Measurements from ENCODE around the gene RGP1. TPM values are rescaled to one million over a fixed set of nuclear protein-coding genes. Genes with fewer than 3 reads are reported as not detected.

The RGP1 gene
- total RNA-seq, 2 donors from 2014 or later, result 24.6 to 30.1 TPM

DNA sequence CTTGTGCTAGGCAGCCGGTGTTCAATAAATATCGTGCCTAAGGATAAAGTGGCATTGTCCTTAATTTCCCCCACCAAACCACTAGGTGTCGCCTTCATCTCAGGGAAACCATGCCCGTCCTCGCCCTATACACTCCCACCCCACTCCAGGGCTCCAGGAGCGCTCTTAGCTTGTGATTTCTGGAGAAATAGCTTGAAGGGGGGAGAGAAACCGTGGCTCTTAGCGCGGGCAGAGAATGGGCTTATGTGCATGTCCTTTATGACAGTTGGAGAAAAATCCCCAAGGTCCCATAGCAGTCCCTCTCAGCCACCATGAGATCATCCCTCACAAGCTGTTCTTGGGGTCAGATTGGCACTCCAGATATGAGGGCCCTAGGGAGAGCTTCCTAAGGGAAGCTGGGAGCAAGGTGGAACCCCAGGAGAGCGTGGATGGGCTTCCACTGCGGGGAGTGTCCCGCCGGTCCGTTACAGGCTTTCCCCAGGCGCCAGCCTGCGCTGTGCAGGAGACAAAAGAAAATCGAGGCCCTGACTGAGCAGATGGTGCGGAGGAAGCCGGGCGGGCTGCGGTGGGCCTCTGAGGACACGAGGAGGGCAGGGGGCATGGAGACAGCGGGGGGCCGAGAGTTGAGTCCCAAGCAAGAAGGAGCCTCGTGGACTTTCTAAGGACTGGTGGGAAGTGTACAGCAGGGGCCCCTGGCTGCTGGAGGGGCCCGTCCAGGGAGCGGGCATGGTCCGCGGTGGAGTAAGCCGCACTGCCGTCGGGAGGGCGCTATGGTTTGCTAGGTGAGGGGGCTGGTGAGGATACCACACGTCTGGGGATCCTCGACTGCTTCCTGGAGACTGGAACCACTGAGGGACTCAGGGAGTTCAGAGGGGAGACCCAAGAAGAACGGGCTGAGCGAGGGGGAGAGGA, 41.6 kb downstream of the RGP1 start:
- DNase-seq, result peak; percentile 86
- peaks cover 12% of the 10 kb centered on the region for H3K4me1 Mint-ChIP-seq
- H3K27ac Mint-ChIP-seq, result peak overlapping the region; percentile 61
- H3K9me3 Mint-ChIP-seq, result no peaks in the 10 kb centered on the region
- no peaks in the 10 kb centered on the region for H3K27me3 ChIP-seq (ENCODE audit: control insufficient read depth, insufficient read depth, low read length, poor library complexity, severe bottlenecking)
- WGBS, 2 experiments (ENCODE audit: insufficient coverage in 1 of 2, insufficient read length in 1 of 2), result 47 to 59% methylated on average over 22 to 37 of the region's 37 CpGs
- H3K27me3 Mint-ChIP-seq (ENCODE audit: insufficient read depth), result peaks cover 5% of the 10 kb centered on the region
- no peak overlapping the region for H3K9ac ChIP-seq (ENCODE audit: extremely low read depth, low read length, poor library complexity, severe bottlenecking)
- peak overlapping the region; percentile 65 for H3K4me3 Mint-ChIP-seq
- H3K36me3 Mint-ChIP-seq (ENCODE audit: low read depth), result peaks cover 19% of the 10 kb centered on the region
- no peaks in the 10 kb centered on the region for H3K36me3 ChIP-seq (ENCODE audit: control insufficient read depth, insufficient read depth, low read length)
- no peaks in the 10 kb centered on the region for H3K9me3 ChIP-seq (ENCODE audit: control insufficient read depth, low read length)
- H3K27ac ChIP-seq (ENCODE audit: low read depth, low read length), result peak overlapping the region; percentile 59
- no peak overlapping the region for H3K4me3 ChIP-seq (ENCODE audit: low read length)
- H3K4me1 ChIP-seq (ENCODE audit: control insufficient read depth, insufficient read depth, low read length), result peaks cover 7% of the 10 kb centered on the region
- TF ChIP-seq, protein P1, sequence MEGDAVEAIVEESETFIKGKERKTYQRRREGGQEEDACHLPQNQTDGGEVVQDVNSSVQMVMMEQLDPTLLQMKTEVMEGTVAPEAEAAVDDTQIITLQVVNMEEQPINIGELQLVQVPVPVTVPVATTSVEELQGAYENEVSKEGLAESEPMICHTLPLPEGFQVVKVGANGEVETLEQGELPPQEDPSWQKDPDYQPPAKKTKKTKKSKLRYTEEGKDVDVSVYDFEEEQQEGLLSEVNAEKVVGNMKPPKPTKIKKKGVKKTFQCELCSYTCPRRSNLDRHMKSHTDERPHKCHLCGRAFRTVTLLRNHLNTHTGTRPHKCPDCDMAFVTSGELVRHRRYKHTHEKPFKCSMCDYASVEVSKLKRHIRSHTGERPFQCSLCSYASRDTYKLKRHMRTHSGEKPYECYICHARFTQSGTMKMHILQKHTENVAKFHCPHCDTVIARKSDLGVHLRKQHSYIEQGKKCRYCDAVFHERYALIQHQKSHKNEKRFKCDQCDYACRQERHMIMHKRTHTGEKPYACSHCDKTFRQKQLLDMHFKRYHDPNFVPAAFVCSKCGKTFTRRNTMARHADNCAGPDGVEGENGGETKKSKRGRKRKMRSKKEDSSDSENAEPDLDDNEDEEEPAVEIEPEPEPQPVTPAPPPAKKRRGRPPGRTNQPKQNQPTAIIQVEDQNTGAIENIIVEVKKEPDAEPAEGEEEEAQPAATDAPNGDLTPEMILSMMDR (conservative IDR thresholded peaks at IDR 0.05), result peak; percentile 87

DNA sequence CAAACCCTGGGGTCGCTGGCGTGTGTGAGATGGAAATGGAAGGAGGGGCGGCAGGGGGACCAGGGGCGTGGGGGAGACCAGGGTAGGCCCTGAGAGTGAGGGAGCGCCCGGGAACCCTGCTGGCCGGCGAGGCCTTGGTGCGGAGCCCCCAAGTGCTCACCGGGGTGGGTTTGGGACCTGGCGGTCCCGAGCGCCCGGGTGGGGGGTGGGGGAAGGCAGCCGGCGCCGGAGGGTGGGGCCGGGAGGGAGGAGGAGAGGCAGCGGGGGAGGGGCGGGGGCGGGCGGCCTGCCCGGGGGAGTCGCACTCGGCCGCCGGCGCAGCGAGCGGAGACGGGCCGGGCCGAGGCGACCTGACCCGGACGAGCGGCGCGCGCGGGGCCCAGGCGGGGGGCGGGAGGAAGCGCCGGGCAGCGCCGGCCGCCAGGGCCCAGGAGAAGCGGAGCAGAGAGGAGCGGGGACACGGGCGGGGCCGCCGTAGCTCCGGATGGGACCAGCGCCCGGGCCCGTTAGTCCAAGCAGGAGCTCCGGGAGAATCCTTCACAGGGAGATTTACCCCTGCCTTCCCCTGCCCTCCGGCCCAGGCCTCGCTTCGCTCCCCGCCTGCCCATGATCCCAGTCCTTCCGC, 42.3 kb downstream of the RGP1 start, which contains the start of gene NPR2:
Gene NPR2 (plus strand): TSS at position 295 of the 625 bp plus-strand sequence. CDS start 818 bp downstream, outside the sequence.
- no peak within 1 kb of the TSS for H3K9ac ChIP-seq (ENCODE audit: extremely low read depth, low read length, poor library complexity, severe bottlenecking)
- no peak within 1 kb of the TSS for H3K4me3 ChIP-seq (ENCODE audit: low read length)
- no peaks in the 10 kb centered on the region for H3K9me3 ChIP-seq (ENCODE audit: control insufficient read depth, low read length)
- peaks cover 5% of the 10 kb centered on the region for H3K27me3 Mint-ChIP-seq (ENCODE audit: insufficient read depth)
- peak within 1 kb of the TSS; percentile 61 for H3K27ac Mint-ChIP-seq
- peak within 1 kb of the TSS; percentile 65 for H3K4me3 Mint-ChIP-seq
- peaks cover 7% of the 10 kb centered on the region for H3K4me1 ChIP-seq (ENCODE audit: control insufficient read depth, insufficient read depth, low read length)
- WGBS, 2 experiments (ENCODE audit: insufficient coverage in 1 of 2, insufficient read length in 1 of 2), result 2 to 7% methylated on average over 11 to 54 of the region's 64 CpGs
- H3K4me1 Mint-ChIP-seq, result peaks cover 12% of the 10 kb centered on the region
- H3K9me3 Mint-ChIP-seq, result no peaks in the 10 kb centered on the region
- peak within 1 kb of the TSS; percentile 59 for H3K27ac ChIP-seq (ENCODE audit: low read depth, low read length)
- peaks cover 11% of the 10 kb centered on the region for H3K36me3 Mint-ChIP-seq (ENCODE audit: low read depth)
- no peaks in the 10 kb centered on the region for H3K27me3 ChIP-seq (ENCODE audit: control insufficient read depth, insufficient read depth, low read length, poor library complexity, severe bottlenecking)
- H3K36me3 ChIP-seq (ENCODE audit: control insufficient read depth, insufficient read depth, low read length), result no peaks in the 10 kb centered on the region
- DNase-seq, result peak; percentile 79
- TF ChIP-seq, protein P1 (conservative IDR thresholded peaks at IDR 0.05), result no peak

DNA sequence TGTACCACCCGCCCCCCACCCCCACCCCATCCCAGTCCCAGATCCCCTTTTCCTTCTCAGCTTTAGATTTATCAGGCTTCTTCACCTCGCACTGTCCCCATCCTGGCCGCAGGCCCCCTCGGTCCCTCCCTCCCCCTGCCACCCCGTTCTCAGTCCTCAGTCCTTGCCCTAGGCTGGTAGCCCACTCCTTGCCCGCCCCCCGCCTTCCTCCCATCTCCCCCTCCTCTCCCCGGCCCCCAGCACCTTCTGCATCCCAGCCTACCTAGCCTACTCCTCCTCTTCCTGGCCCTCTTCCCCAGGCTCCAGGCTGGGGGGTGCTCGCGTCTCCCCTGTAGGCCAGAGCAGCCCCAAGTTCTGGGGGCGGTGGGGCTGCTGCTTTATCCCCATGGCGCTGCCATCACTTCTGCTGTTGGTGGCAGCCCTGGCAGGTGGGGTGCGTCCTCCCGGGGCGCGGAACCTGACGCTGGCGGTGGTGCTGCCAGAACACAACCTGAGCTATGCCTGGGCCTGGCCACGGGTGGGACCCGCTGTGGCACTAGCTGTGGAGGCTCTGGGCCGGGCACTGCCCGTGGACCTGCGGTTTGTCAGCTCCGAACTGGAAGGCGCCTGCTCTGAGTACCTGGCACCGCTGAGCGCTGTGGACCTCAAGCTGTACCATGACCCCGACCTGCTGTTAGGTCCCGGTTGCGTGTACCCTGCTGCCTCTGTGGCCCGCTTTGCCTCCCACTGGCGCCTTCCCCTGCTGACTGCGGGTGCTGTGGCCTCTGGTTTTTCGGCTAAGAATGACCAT, 43.1 kb downstream of the RGP1 start:
- H3K9me3 ChIP-seq (ENCODE audit: control insufficient read depth, low read length), result no peaks in the 10 kb centered on the region
- H3K27me3 ChIP-seq (ENCODE audit: control insufficient read depth, insufficient read depth, low read length, poor library complexity, severe bottlenecking), result no peaks in the 10 kb centered on the region
- Mint-ChIP-seq H3K36me3 (ENCODE audit: low read depth) (peaks cover 7% of the 10 kb centered on the region), H3K4me3 (peak overlapping the region; percentile 65), H3K27me3 (ENCODE audit: insufficient read depth) (peaks cover 5% of the 10 kb centered on the region), H3K4me1 (peaks cover 14% of the 10 kb centered on the region), H3K9me3 (no peaks in the 10 kb centered on the region), H3K27ac (no peak overlapping the region)
- no peak overlapping the region for H3K27ac ChIP-seq (ENCODE audit: low read depth, low read length)
- DNase-seq, result no peak
- TF ChIP-seq, protein P1 (conservative IDR thresholded peaks at IDR 0.05), result no peak
- H3K4me3 ChIP-seq (ENCODE audit: low read length), result no peak overlapping the region
- no peak overlapping the region for H3K9ac ChIP-seq (ENCODE audit: extremely low read depth, low read length, poor library complexity, severe bottlenecking)
- H3K36me3 ChIP-seq (ENCODE audit: control insufficient read depth, insufficient read depth, low read length), result no peaks in the 10 kb centered on the region
- WGBS, 2 experiments (ENCODE audit: insufficient coverage in 1 of 2, insufficient read length in 1 of 2), result 88 to 96% methylated on average over 15 to 33 of the region's 34 CpGs
- H3K4me1 ChIP-seq (ENCODE audit: control insufficient read depth, insufficient read depth, low read length), result peaks cover 7% of the 10 kb centered on the region

All from endodermal cell (in vitro differentiated cells).